GM12878 (cell line): Measurements from ENCODE around the gene RFT1. TPM values are rescaled to one million over a fixed set of nuclear protein-coding genes. Genes with fewer than 3 reads are reported as not detected.

ENCODE experiments used
- ATAC-seq: fragments of 200-7000 bp; cut with Tn5 transposase; 3 replicates; pipeline ENCODE4 v1.9.1; 2020; ENCODE audit warnings: mild to moderate bottlenecking, moderate library complexity
- BruUV-seq: library from RNA; stranded (reverse); fragments of 400-500 nt; replicated peaks from 2 replicates; lab custom pipeline; 2021; lab: Mats Ljungman, UMichigan
- CTCF ChIA-PET: fragments of 300-600 bp; sonication (Branson Sonifier 250); formaldehyde crosslinking; extraction: SDS; loops from one replicate; lab custom pipeline; 2021; ENCODE audit warnings: inconsistent platforms; lab: Yijun Ruan, JAX
- POLR2A ChIA-PET: fragments of 350-600 bp; formaldehyde crosslinking; extraction: SDS; loops from one replicate; lab custom pipeline; 2021; ENCODE audit warnings: inconsistent platforms; lab: Charles Lee
- RAD21 ChIA-PET: fragments of 300-600 bp; sonication (Branson Sonifier 250); formaldehyde crosslinking; loops from one replicate; lab custom pipeline; 2023; ENCODE audit warnings: antibody characterized with exemption; ENCODE audit not compliant: unreplicated experiment; lab: Charles Lee
- SMC1A ChIA-PET: fragments of 300-600 bp; sonication (Branson Sonifier 250); formaldehyde crosslinking; loops from one replicate; lab custom pipeline; 2023; ENCODE audit not compliant: unreplicated experiment, uncharacterized antibody; lab: Charles Lee
- DNase-seq: peaks from one replicate; pipeline ENCODE4 v3.0.0-alpha.2; 2011; ENCODE audit warnings: low read depth, low spot score
- FAIRE-seq: peaks from 3 replicates; lab custom pipeline; 2011; peaks lifted over from hg19 to GRCh38; lab: Jason Lieb, UNC
- H2AFZ ChIP-seq: 2 replicates; pipeline ENCODE4 v1.6.0; 2011; ENCODE audit warnings: low read depth, low read length, control low read depth; ENCODE audit not compliant: control insufficient read depth
- H3K27ac ChIP-seq: 2 replicates; pipeline ENCODE4 v1.5.1; 2011; ENCODE audit warnings: control low read depth; ENCODE audit not compliant: control insufficient read depth, insufficient read depth
- H3K27me3 ChIP-seq, 2 experiments: replicated peaks in 1 of 2; 2 replicates each; pipeline versions ENCODE4 v1.6.0 to v1.6.1; 2011; ENCODE audit warnings: low read length in 1 of 2; ENCODE audit not compliant: control insufficient read depth in 2 of 2, insufficient read depth in 2 of 2
- H3K36me3 ChIP-seq, 2 experiments: 2 replicates each; pipeline ENCODE4 v1.5.1; 2011; ENCODE audit warnings: low read length in 1 of 2; ENCODE audit not compliant: control insufficient read depth in 2 of 2, insufficient read depth in 2 of 2
- H3K4me1 ChIP-seq: 2 replicates; pipeline ENCODE4 v1.6.1; 2011; ENCODE audit warnings: mild to moderate bottlenecking, low read length, moderate library complexity, mixed read lengths; ENCODE audit not compliant: control insufficient read depth, insufficient read depth
- H3K4me2 ChIP-seq: 2 replicates; pipeline ENCODE4 v1.6.0; 2011; ENCODE audit warnings: control low read depth; ENCODE audit not compliant: control insufficient read depth, insufficient read depth
- H3K4me3 ChIP-seq: fragments of 200-600 bp; sonication (generic); 2 replicates; pipeline ENCODE4 v1.5.1; 2016
- H3K79me2 ChIP-seq: 2 replicates; pipeline ENCODE4 v1.6.0; 2011; ENCODE audit warnings: low read length; ENCODE audit not compliant: control insufficient read depth, insufficient read depth
- H3K9ac ChIP-seq: 2 replicates; pipeline ENCODE4 v1.8.0; 2011; ENCODE audit warnings: low read length, control low read depth, mixed read lengths; ENCODE audit not compliant: control insufficient read depth, insufficient read depth
- H3K9me3 ChIP-seq: replicated peaks from 3 replicates; pipeline ENCODE4 v1.5.1; 2011; ENCODE audit warnings: mild to moderate bottlenecking, low read length; ENCODE audit not compliant: control insufficient read depth, insufficient read depth
- H4K20me1 ChIP-seq: 2 replicates; pipeline ENCODE4 v1.6.0; 2011; ENCODE audit not compliant: control insufficient read depth, insufficient read depth
- ATF7 ChIP-seq: fragments of 450-650 bp; IDR thresholded peaks from 2 replicates; pipeline ENCODE4 v1.6.1; 2016; ENCODE audit warnings: low read depth, mild to moderate bottlenecking
- EED ChIP-seq: sonication (generic); IDR thresholded peaks from 2 replicates; pipeline ENCODE4 v1.6.1; 2016; ENCODE audit warnings: antibody characterized with exemption, low read depth
- EP300 ChIP-seq, 2 experiments: fragments of 150-350 bp in 1 of 2; IDR thresholded peaks; 2 replicates each; pipeline ENCODE4 v1.6.1; 2011 to 2012; ENCODE audit warnings: low read depth in 2 of 2, low read length in 2 of 2, borderline replicate concordance in 1 of 2, improper control_type of control experiment in 1 of 2, inconsistent platforms in 1 of 2; ENCODE audit not compliant: control insufficient read depth in 1 of 2
- GATAD2B ChIP-seq: fragments of 450-650 bp; conservative IDR thresholded peaks from 2 replicates; pipeline ENCODE4 v1.6.1; 2017; ENCODE audit warnings: low read depth, mild to moderate bottlenecking, moderate library complexity
- HDGF ChIP-seq: fragments of 450-650 bp; IDR thresholded peaks from 2 replicates; pipeline ENCODE4 v1.6.1; 2016; ENCODE audit warnings: antibody characterized with exemption
- NBN ChIP-seq: fragments of 450-650 bp; IDR thresholded peaks from 2 replicates; pipeline ENCODE4 v1.6.1; 2016
- NR2F1 ChIP-seq: fragments of 450-650 bp; conservative IDR thresholded peaks from 2 replicates; pipeline ENCODE4 v1.6.1; 2017; ENCODE audit warnings: mild to moderate bottlenecking
- POLR2A ChIP-seq: IDR thresholded peaks from 2 replicates; pipeline ENCODE4 v1.6.1; 2011; ENCODE audit warnings: low read depth, mild to moderate bottlenecking, low read length
- RELA ChIP-seq: fragments of 450-650 bp; IDR thresholded peaks from 2 replicates; pipeline ENCODE4 v1.8.0; 2014; ENCODE audit warnings: borderline replicate concordance; ENCODE audit not compliant: partially characterized antibody
- RELB ChIP-seq: fragments of 450-650 bp; IDR thresholded peaks from 2 replicates; pipeline ENCODE4 v1.6.1; 2017; ENCODE audit warnings: low read depth, mild to moderate bottlenecking, moderate library complexity
- SIX5 ChIP-seq: IDR thresholded peaks from 2 replicates; pipeline ENCODE4 v1.6.1; 2011; ENCODE audit warnings: mild to moderate bottlenecking, low read depth, low read length, moderate library complexity; ENCODE audit not compliant: severe bottlenecking
- SMAD5 ChIP-seq: IDR thresholded peaks from 2 replicates; pipeline ENCODE4 v1.6.1; 2016; ENCODE audit warnings: antibody characterized with exemption, low read depth
- SPI1 ChIP-seq: IDR thresholded peaks from 2 replicates; pipeline ENCODE4 v1.6.1; 2011; ENCODE audit warnings: low read depth, mild to moderate bottlenecking, low read length, moderate library complexity, borderline replicate concordance; ENCODE audit not compliant: insufficient read depth
- TBL1XR1 ChIP-seq: IDR thresholded peaks from 2 replicates; pipeline ENCODE4 v1.6.1; 2012; ENCODE audit warnings: low read depth, low read length, improper control_type of control experiment
- YBX1 ChIP-seq: fragments of 450-650 bp; IDR thresholded peaks from 2 replicates; pipeline ENCODE4 v1.6.1; 2016; ENCODE audit warnings: antibody characterized with exemption
- ZBED1 ChIP-seq: IDR thresholded peaks from 2 replicates; pipeline ENCODE4 v1.6.1; 2016; ENCODE audit warnings: borderline replicate concordance
- ZBTB40 ChIP-seq: fragments of 450-650 bp; IDR thresholded peaks from 2 replicates; pipeline ENCODE4 v1.6.1; 2016; ENCODE audit warnings: mild to moderate bottlenecking, moderate library complexity, borderline replicate concordance
- WGBS: methylation state at CpG from one replicate; pipeline ENCODE4 v1.1.6; 2016; ENCODE audit warnings: low lambda C conversion rate; ENCODE audit not compliant: insufficient replicate concordance, insufficient coverage; ENCODE audit errors: missing lambda C conversion rate; 5-methylcytosine and 5-hydroxymethylcytosine counted together
- in situ Hi-C: fragments of 300-500 bp; cut with MboI; formaldehyde crosslinking; loops from 9 replicates; pipeline ENCODE4 v1.14.3; 2018; ENCODE audit warnings: mixed read lengths
- intact Hi-C: fragments of 100-400 bp; cut with micrococcal nuclease; formaldehyde crosslinking; loops from one replicate; pipeline ENCODE4 v1.14.2; 2022; ENCODE audit not compliant: unreplicated experiment
- polyA plus RNA-seq, 11 experiments: library from polyadenylated mRNA; depleted of rRNA in 4 of 11; unstranded in 6 of 11; stranded (reverse) in 5 of 11; fragments of >200 nt; fragmentation: Nextera tagmentation in 4 of 11; fragmentation: Illumina TruSeq in 1 of 11; extraction: Ambion mirVana in 4 of 11; extraction: Trizol in 1 of 11; gene quantifications; 1 replicate in 1 of 11; 2 replicates in 10 of 11; pipeline versions ENCODE4 v1.2.1 to v1.2.3, GENCODE V29; 2011 to 2016; ENCODE audit warnings: inconsistent platforms in 2 of 11, missing spikeins in 2 of 11, low read depth in 1 of 11
- total RNA-seq, 4 experiments: library from RNA; depleted of rRNA in 3 of 4; stranded (reverse); fragments of >200 nt in 3 of 4; fragmentation: Illumina TruSeq in 1 of 4; extraction: Trizol in 1 of 4; gene quantifications; 2 replicates each; pipeline versions ENCODE4 v1.2.1 to v1.2.3, GENCODE V29; 2013 to 2021

Gene RFT1
- total and polyA plus RNA-seq, 10 of the 15 experiments (the other 5 are each of a cell fraction or from before 2014, with no cell fraction given): 16.6 to 75.1 (median 34.5) TPM

DNA sequence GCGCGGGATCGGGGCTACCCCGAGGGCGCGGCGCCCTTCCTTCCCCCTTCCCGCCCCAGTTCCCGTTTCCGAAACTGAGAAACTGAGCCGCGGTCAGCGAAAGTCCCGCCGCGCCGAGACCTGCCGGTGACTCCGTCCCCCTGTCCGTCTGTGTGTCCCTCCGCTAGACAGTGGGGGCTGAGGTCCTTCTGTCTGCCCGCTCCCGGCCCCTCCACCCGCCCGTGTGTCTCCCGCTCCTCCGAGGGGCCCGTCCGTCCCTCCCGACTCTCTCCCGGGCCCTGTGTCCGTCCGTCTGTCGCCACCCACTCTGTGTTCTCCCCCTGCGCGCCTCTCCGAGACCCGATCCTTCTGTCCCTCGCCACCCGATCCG, 31.2 kb upstream of the RFT1 start (continued):
- peak; percentile 60; the same call in 1 of the 2 replicates for TF ChIP-seq SPI1
- TF ChIP-seq YBX1: no peak
- TF ChIP-seq RELA: no peak
- TF ChIP-seq SMAD5: no peak
- peak; percentile 37 for TF ChIP-seq NBN
- 0 out of 2 replicates have a peak, but pooled peaks have one; percentile 9 for TF ChIP-seq NR2F1
- 0 out of 2 replicates have a peak, but pooled peaks have one; percentile 29 for TF ChIP-seq TBL1XR1
- TF ChIP-seq HDGF: peak; percentile 54; the same call in 1 of the 2 replicates
- peak; percentile 54; the same call in 1 of the 2 replicates for TF ChIP-seq EED
- TF ChIP-seq, all 136 proteins: peak for 16

DNA sequence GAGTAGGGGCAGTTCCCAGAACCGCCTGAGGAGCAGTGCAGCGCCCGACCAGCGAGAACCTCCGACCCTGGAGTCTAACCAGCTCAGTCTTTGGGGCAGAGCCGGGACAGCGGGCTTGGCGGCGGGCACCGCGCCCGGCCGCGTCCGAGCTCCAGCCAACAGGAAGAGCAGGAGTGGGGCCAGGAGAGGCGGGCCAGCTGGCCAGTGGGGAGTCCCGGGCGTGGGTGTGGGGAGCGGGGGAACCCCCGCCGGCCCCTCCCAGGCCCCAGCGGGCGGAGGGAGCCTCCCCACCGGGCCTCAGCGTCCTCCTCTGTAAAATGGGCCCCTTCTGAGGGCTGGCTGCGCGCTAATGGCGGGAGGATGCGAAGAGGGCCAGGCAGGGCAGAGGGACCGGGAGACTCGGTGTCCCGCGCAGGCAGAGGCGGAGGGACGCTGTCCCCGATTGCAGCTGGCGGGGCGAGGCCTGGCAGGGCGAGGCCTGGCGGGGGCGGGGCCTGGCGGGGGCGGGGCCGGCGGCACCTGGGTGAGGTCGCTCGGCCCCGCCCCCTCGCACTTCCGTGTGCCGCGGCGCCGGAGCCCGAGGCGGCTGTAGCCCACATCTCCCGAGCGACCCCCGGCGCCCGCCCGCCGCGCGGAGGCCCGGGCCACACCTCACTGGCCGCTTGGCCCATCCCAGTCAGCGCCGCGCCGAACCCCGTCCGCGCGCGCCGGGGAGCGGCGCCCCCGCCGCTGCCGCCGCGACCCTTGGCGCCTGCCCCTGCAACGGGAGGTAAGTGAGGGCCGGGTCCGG, 30.6 kb upstream of the RFT1 start, which contains the start of gene PRKCD:
PRKCD (plus strand) TSS at position 550 of the 790 bp plus-strand sequence. CDS start 17,214 bp downstream, outside the sequence.
- BruUV-seq: no TSS peak
- FAIRE-seq: no peak
- ChIA-PET POLR2A (interaction anchor here (0.8 to 3.6 kb wide), 12 partner anchors 10 to 36 kb away, joined by 3 to 32 read pairs (median 6); no protein-coding TSS in a partner anchor), RAD21 (interaction anchor here (0.6 to 1.5 kb wide), 12 partner anchors 9 to 51 kb away, joined by 3 to 14 read pairs (median 4); no protein-coding TSS in a partner anchor), CTCF (interaction anchor here (0.6 to 4.2 kb wide), 12 partner anchors 9 to 51 kb away, joined by 3 to 45 read pairs (median 4); no protein-coding TSS in a partner anchor), SMC1A (interaction anchor here (0.7 to 2.1 kb wide), 13 partner anchors 9 to 37 kb away, joined by 3 to 13 read pairs (median 4); no protein-coding TSS in a partner anchor)
- H3K9ac ChIP-seq: peak within 1 kb of the TSS; percentile 90
- H3K27me3 ChIP-seq: no peaks in the 10 kb centered on the region; a peak in 1 of 4 replicates
- WGBS: 2% methylated on average over 55 of the region's 88 CpGs
- peak within 1 kb of the TSS; percentile 97 for H3K4me2 ChIP-seq
- peak within 1 kb of the TSS; percentile 97 for H3K4me3 ChIP-seq
- H3K36me3 ChIP-seq: peaks cover 0 to 6% of the 10 kb centered on the region in 2 experiments
- H3K9me3 ChIP-seq: no peaks in the 10 kb centered on the region
- peaks cover 59% of the 10 kb centered on the region for H3K79me2 ChIP-seq
- peaks cover 17% of the 10 kb centered on the region for H4K20me1 ChIP-seq
- peak within 1 kb of the TSS; percentile 92 for H3K27ac ChIP-seq
- intact Hi-C loops (loop anchor here (2.0 to 5.0 kb wide), 2 partner anchors 30 to 624 kb away; partner anchors contain the start of genes RFT1 and UQCC5), in situ Hi-C loops (no loop called here)
- ATAC-seq: peak; percentile 74
- H3K4me1 ChIP-seq: peaks cover 45% of the 10 kb centered on the region
- DNase-seq: no peak
- H2AFZ ChIP-seq: peak within 1 kb of the TSS; percentile 90
- no peak for TF ChIP-seq ZBED1
- TF ChIP-seq RELB: peak; percentile 45; the same call in 1 of the 2 replicates
- TF ChIP-seq EP300 (IDR thresholded peaks at IDR 0.05; ENCODE audit: borderline replicate concordance in 1 of 2, control insufficient read depth in 1 of 2, low read depth in 2 of 2, low read length in 2 of 2): no peak
- TF ChIP-seq ZBTB40: no peak
- no peak for TF ChIP-seq ATF7
- TF ChIP-seq POLR2A: peak; percentile 78
- no peak for TF ChIP-seq SIX5
- peak; percentile 94 for TF ChIP-seq GATAD2B
- peak; percentile 49; the same call in 1 of the 2 replicates for TF ChIP-seq HDGF
